Right lobe of liver (tissue), 6 donors: Measurements from ENCODE around the gene CYP4F12. TPM values are rescaled to one million over a fixed set of nuclear protein-coding genes. Genes with fewer than 3 reads are reported as not detected.
A peak's percentile ranks its signal among the peaks of the same experiment; 100 is the strongest.

ENCODE experiments used
- ATAC-seq, 4 donors: fragments of 200-7000 bp; cut with Tn5 transposase; one replicate each; pipeline ENCODE4 v1.9.1; 2020; ENCODE audit warnings: mild to moderate bottlenecking in 4 of 4, moderate library complexity in 4 of 4
- DNase-seq, 3 donors: peaks; one replicate each; pipeline ENCODE4 v3.0.0-alpha.2; 2020
- H3K27ac ChIP-seq, 3 donors: fragments of 200-600 bp; one replicate each; pipeline ENCODE4 v1.8.0; 2022
- H3K27me3 ChIP-seq, 2 donors: fragments of 200-600 bp; one replicate each; pipeline ENCODE4 v1.8.0; 2022
- H3K36me3 ChIP-seq, 4 donors: fragments of 200-600 bp; sonication (generic) in 1 of 4; one replicate each; pipeline versions ENCODE4 v1.5.1 to v1.8.0; 2017 to 2022; ENCODE audit warnings: control low read depth in 1 of 4
- H3K4me1 ChIP-seq, 4 donors: fragments of 200-600 bp; sonication (generic) in 1 of 4; one replicate each; pipeline versions ENCODE4 v1.5.1 to v1.8.0; 2017 to 2022; ENCODE audit warnings: control low read depth in 1 of 4
- H3K4me3 ChIP-seq, 3 donors: fragments of 200-600 bp; one replicate each; pipeline ENCODE4 v1.8.0; 2022
- H3K9me3 ChIP-seq, 4 donors: fragments of 200-600 bp; sonication (generic) in 1 of 4; one replicate each; pipeline versions ENCODE4 v1.5.1 to v1.8.0; 2017 to 2022; ENCODE audit warnings: control low read depth in 1 of 4
- CTCF ChIP-seq, 4 donors: fragments of 200-600 bp in 3 of 4; fragments of 450-650 bp in 1 of 4; IDR thresholded peaks; one replicate each; pipeline versions ENCODE4 v1.5.1 to v1.8.0; 2016 to 2022; ENCODE audit warnings: antibody characterized with exemption in 4 of 4, mild to moderate bottlenecking in 2 of 4
- POLR2A ChIP-seq: fragments of 450-650 bp; IDR thresholded peaks from one replicate; pipeline ENCODE4 v1.6.1; 2017; ENCODE audit warnings: antibody characterized with exemption, mild to moderate bottlenecking
- WGBS: methylation state at CpG from one replicate; pipeline ENCODE4 v1.1.6; 2018; ENCODE audit warnings: low coverage, low lambda C conversion rate; ENCODE audit not compliant: insufficient coverage; ENCODE audit errors: missing lambda C conversion rate; 5-methylcytosine and 5-hydroxymethylcytosine counted together
- intact Hi-C, 2 donors: fragments of 100-400 bp; cut with DNase I; formaldehyde crosslinking; loops; one replicate each; pipeline versions ENCODE4 v1.11.2 to v1.14.1; 2022
- total RNA-seq, 6 experiments: library from RNA; depleted of rRNA in 2 of 6; stranded (reverse); fragments of >200 nt in 2 of 6; fragmentation: NEBNext Ultra II Directional in 3 of 6; extraction: Animal tissue kit (Norgen Biotek cat#: 25700) in 3 of 6; gene quantifications; one replicate each; pipeline versions ENCODE4 v1.1.0 to v1.2.4, GENCODE V29; 2016 to 2023
- donor health status: DM: no; HTN: yes; CAD: no.
- donor health status: DM: no; HTN: no; CAD: no.
- donor health status: DM: no; HTN: no; CAD: no.
- donor health status: DM: no; HTN: yes; CAD: no.
- donor health status: DM: no; HTN: yes; CAD: no.

The CYP4F12 gene
- total RNA-seq, 6 experiments from 2014 or later = 21.9 to 95.5 (median 45.3) TPM

GRCh38 chr19:15727724-15728123, 54.8 kb downstream of the CYP4F12 start, which contains the start of gene OR10H2:
Gene OR10H2 (plus strand): TSS chr19:15728024. CDS start chr19:15728044, 20 bp downstream.
- H3K4me3 ChIP-seq = no peak within 1 kb of the TSS
- ATAC-seq (no peak), DNase-seq (no peak)
- no peaks in the 10 kb centered on the region for H3K9me3 ChIP-seq
- TF ChIP-seq CTCF (IDR thresholded peaks at IDR 0.05) = no peak
- no peak for TF ChIP-seq POLR2A
- peaks cover 0 to 5% of the 10 kb centered on the region in 2 donors for H3K27me3 ChIP-seq
- intact Hi-C loops = no loop called here
- WGBS = 69% methylated on average over 4 of the region's 5 CpGs
- no peaks in the 10 kb centered on the region for H3K36me3 ChIP-seq
- H3K27ac ChIP-seq = no peak within 1 kb of the TSS
- H3K4me1 ChIP-seq = no peaks in the 10 kb centered on the region

GRCh38 chr19:15730538-15730937, 57.7 kb downstream of the CYP4F12 start:
- ATAC-seq (no peak), DNase-seq (no peak)
- no peaks in the 10 kb centered on the region for H3K4me1 ChIP-seq
- H3K4me3 ChIP-seq = no peak overlapping the region
- no peaks in the 10 kb centered on the region for H3K27me3 ChIP-seq
- WGBS = 21% methylated on average over 1 of the region's 1 CpG
- H3K27ac ChIP-seq = no peak overlapping the region
- H3K36me3 ChIP-seq = no peaks in the 10 kb centered on the region
- TF ChIP-seq CTCF (IDR thresholded peaks at IDR 0.05) (no peak), POLR2A (no peak)
- intact Hi-C loops = no loop called here
- no peaks in the 10 kb centered on the region for H3K9me3 ChIP-seq

GRCh38 chr19:15732388-15732787, 59.5 kb downstream of the CYP4F12 start:
- Histone ChIP-seq H3K36me3 (no peaks in the 10 kb centered on the region), H3K9me3 (no peaks in the 10 kb centered on the region), H3K27ac (no peak overlapping the region), H3K4me3 (no peak overlapping the region), H3K4me1 (no peaks in the 10 kb centered on the region), H3K27me3 (no peaks in the 10 kb centered on the region)
- TF ChIP-seq POLR2A = no peak
- no peak for TF ChIP-seq CTCF (IDR thresholded peaks at IDR 0.05)
- ATAC-seq (peak in 1 of 4 donors; percentile 44), DNase-seq (no peak)
- intact Hi-C loops = no loop called here
- 14% methylated on average over 1 of the region's 1 CpG for WGBS

GRCh38 chr19:15733895-15734294, 61.0 kb downstream of the CYP4F12 start:
- no peak for TF ChIP-seq CTCF (IDR thresholded peaks at IDR 0.05)
- TF ChIP-seq POLR2A = no peak
- WGBS = 55% methylated on average over 5 of the region's 6 CpGs
- DNase-seq = no peak
- Histone ChIP-seq H3K27me3 (no peaks in the 10 kb centered on the region), H3K27ac (no peak overlapping the region), H3K4me3 (no peak overlapping the region), H3K4me1 (no peaks in the 10 kb centered on the region), H3K9me3 (no peaks in the 10 kb centered on the region), H3K36me3 (no peaks in the 10 kb centered on the region)
- ATAC-seq = no peak
- intact Hi-C loops = no loop called here

- no peak within 1 kb of the TSS for H3K27ac ChIP-seq
Measured at GRCh38 chr19:15737722-15738121, 64.8 kb downstream of the CYP4F12 start, which contains the start of gene OR10H3. Gene OR10H3 (plus strand): TSS chr19:15737985. CDS start chr19:15741393, 3,408 bp downstream.

More at GRCh38 chr19:15737722-15738121, 64.8 kb downstream of the CYP4F12 start, which contains the start of gene OR10H3:
- ATAC-seq (no peak), DNase-seq (no peak)
- no peak within 1 kb of the TSS for H3K4me3 ChIP-seq
- no peaks in the 10 kb centered on the region for H3K36me3 ChIP-seq
- intact Hi-C loops = no loop called here
- 59% methylated on average over 4 of the region's 4 CpGs for WGBS
- TF ChIP-seq CTCF (IDR thresholded peaks at IDR 0.05) = no peak
- TF ChIP-seq POLR2A = no peak
- H3K27me3 ChIP-seq = no peaks in the 10 kb centered on the region
- H3K9me3 ChIP-seq = no peaks in the 10 kb centered on the region
- H3K4me1 ChIP-seq = no peaks in the 10 kb centered on the region
